ENCODE results near the gene HYCC1.
"Not testable (repeated sequence)": the region's sequence is repeated elsewhere in the genome, so short reads cannot be mapped to it uniquely, and the experiment has no call there.

HYCC1 gene

GRCh38 chr7:23013715-23014649, at the start of gene HYCC1:
TSS of gene HYCC1 (minus strand) at chr7:23014130. CDS start at chr7:22991111, 23,019 bp downstream.
- peak within 1 kb of the TSS; percentile 38 for H3K9ac ChIP-seq (ENCODE audit: low read depth, low read length)
- H3K27me3 ChIP-seq (ENCODE audit: control insufficient read depth, insufficient read depth, low read length), result no peaks in the 10 kb centered on the region
- H3K4me1 ChIP-seq (ENCODE audit: control insufficient read depth, insufficient read depth, low read length), result no peaks in the 10 kb centered on the region
- H3K4me3 ChIP-seq (ENCODE audit: low read depth, low read length), result peak within 1 kb of the TSS; percentile 84
- H3K36me3 ChIP-seq (ENCODE audit: control insufficient read depth, insufficient read depth, low read length), result no peaks in the 10 kb centered on the region
- no peaks in the 10 kb centered on the region for H3K9me3 ChIP-seq (ENCODE audit: control insufficient read depth, insufficient read depth, low read length)

- no peaks in the 10 kb centered on the region for H3K27me3 ChIP-seq (ENCODE audit: control insufficient read depth, insufficient read depth, low read length)
- peaks cover 5% of the 10 kb centered on the region for H3K4me1 ChIP-seq (ENCODE audit: control insufficient read depth, insufficient read depth, low read length)
- H3K9me3 ChIP-seq (ENCODE audit: control insufficient read depth, insufficient read depth, low read length), result no peaks in the 10 kb centered on the region
- no peak overlapping the region for H3K4me3 ChIP-seq (ENCODE audit: low read depth, low read length)
- no peak overlapping the region for H3K9ac ChIP-seq (ENCODE audit: low read depth, low read length)
- H3K36me3 ChIP-seq (ENCODE audit: control insufficient read depth, insufficient read depth, low read length), result no peaks in the 10 kb centered on the region
These were observed 48.5 kb upstream of the HYCC1 start for GRCh38 chr7:23062452-23062851.

GRCh38 chr7:23061327-23061726, 47.4 kb upstream of the HYCC1 start:
- Histone ChIP-seq H3K27me3 (ENCODE audit: control insufficient read depth, insufficient read depth, low read length) (no peaks in the 10 kb centered on the region), H3K9ac (ENCODE audit: low read depth, low read length) (no peak overlapping the region), H3K4me1 (ENCODE audit: control insufficient read depth, insufficient read depth, low read length) (no peaks in the 10 kb centered on the region), H3K36me3 (ENCODE audit: control insufficient read depth, insufficient read depth, low read length) (no peaks in the 10 kb centered on the region), H3K9me3 (ENCODE audit: control insufficient read depth, insufficient read depth, low read length) (no peaks in the 10 kb centered on the region), H3K4me3 (ENCODE audit: low read depth, low read length) (no peak overlapping the region)

- peaks cover 4% of the 10 kb centered on the region for H3K4me1 ChIP-seq (ENCODE audit: control insufficient read depth, insufficient read depth, low read length)
- H3K9me3 ChIP-seq (ENCODE audit: control insufficient read depth, insufficient read depth, low read length), result no peaks in the 10 kb centered on the region
- no peak overlapping the region for H3K9ac ChIP-seq (ENCODE audit: low read depth, low read length)
- no peaks in the 10 kb centered on the region for H3K36me3 ChIP-seq (ENCODE audit: control insufficient read depth, insufficient read depth, low read length)
- H3K4me3 ChIP-seq (ENCODE audit: low read depth, low read length), result no peak overlapping the region
- H3K27me3 ChIP-seq (ENCODE audit: control insufficient read depth, insufficient read depth, low read length), result no peaks in the 10 kb centered on the region
These were observed 44.6 kb upstream of the HYCC1 start for GRCh38 chr7:23058408-23059096.

- no peak overlapping the region for H3K9ac ChIP-seq (ENCODE audit: low read depth, low read length)
- no peaks in the 10 kb centered on the region for H3K36me3 ChIP-seq (ENCODE audit: control insufficient read depth, insufficient read depth, low read length)
- peaks cover 4% of the 10 kb centered on the region for H3K4me1 ChIP-seq (ENCODE audit: control insufficient read depth, insufficient read depth, low read length)
- H3K4me3 ChIP-seq (ENCODE audit: low read depth, low read length), result no peak overlapping the region
- H3K9me3 ChIP-seq (ENCODE audit: control insufficient read depth, insufficient read depth, low read length), result no peaks in the 10 kb centered on the region
- no peaks in the 10 kb centered on the region for H3K27me3 ChIP-seq (ENCODE audit: control insufficient read depth, insufficient read depth, low read length)
These were observed 41.8 kb upstream of the HYCC1 start for GRCh38 chr7:23055582-23056178.

GRCh38 chr7:23051124-23051485, 37.2 kb upstream of the HYCC1 start:
- not testable (repeated sequence) for H3K4me1 ChIP-seq (ENCODE audit: control insufficient read depth, insufficient read depth, low read length); H3K9ac ChIP-seq (ENCODE audit: low read depth, low read length); H3K36me3 ChIP-seq (ENCODE audit: control insufficient read depth, insufficient read depth, low read length); H3K27me3 ChIP-seq (ENCODE audit: control insufficient read depth, insufficient read depth, low read length); H3K9me3 ChIP-seq (ENCODE audit: control insufficient read depth, insufficient read depth, low read length); H3K4me3 ChIP-seq (ENCODE audit: low read depth, low read length)

- H3K27me3 ChIP-seq (ENCODE audit: control insufficient read depth, insufficient read depth, low read length); H3K4me1 ChIP-seq (ENCODE audit: control insufficient read depth, insufficient read depth, low read length); H3K4me3 ChIP-seq (ENCODE audit: low read depth, low read length); H3K9me3 ChIP-seq (ENCODE audit: control insufficient read depth, insufficient read depth, low read length); H3K9ac ChIP-seq (ENCODE audit: low read depth, low read length); H3K36me3 ChIP-seq (ENCODE audit: control insufficient read depth, insufficient read depth, low read length): not testable (repeated sequence)
These were observed 32.4 kb upstream of the HYCC1 start for GRCh38 chr7:23046336-23046735.

GRCh38 chr7:23045086-23045485, 31.2 kb upstream of the HYCC1 start:
- H3K9me3 ChIP-seq (ENCODE audit: control insufficient read depth, insufficient read depth, low read length); H3K4me1 ChIP-seq (ENCODE audit: control insufficient read depth, insufficient read depth, low read length); H3K4me3 ChIP-seq (ENCODE audit: low read depth, low read length); H3K9ac ChIP-seq (ENCODE audit: low read depth, low read length); H3K36me3 ChIP-seq (ENCODE audit: control insufficient read depth, insufficient read depth, low read length); H3K27me3 ChIP-seq (ENCODE audit: control insufficient read depth, insufficient read depth, low read length): not testable (repeated sequence)

GRCh38 chr7:23044581-23044980, 30.7 kb upstream of the HYCC1 start:
- Histone ChIP-seq H3K36me3 (ENCODE audit: control insufficient read depth, insufficient read depth, low read length) (no peaks in the 10 kb centered on the region), H3K9me3 (ENCODE audit: control insufficient read depth, insufficient read depth, low read length) (no peaks in the 10 kb centered on the region), H3K4me3 (ENCODE audit: low read depth, low read length) (no peak overlapping the region), H3K4me1 (ENCODE audit: control insufficient read depth, insufficient read depth, low read length) (no peaks in the 10 kb centered on the region), H3K27me3 (ENCODE audit: control insufficient read depth, insufficient read depth, low read length) (no peaks in the 10 kb centered on the region), H3K9ac (ENCODE audit: low read depth, low read length) (no peak overlapping the region)

GRCh38 chr7:23043441-23043840, 29.5 kb upstream of the HYCC1 start:
- Histone ChIP-seq H3K9me3 (ENCODE audit: control insufficient read depth, insufficient read depth, low read length) (no peaks in the 10 kb centered on the region), H3K9ac (ENCODE audit: low read depth, low read length) (no peak overlapping the region), H3K4me3 (ENCODE audit: low read depth, low read length) (no peak overlapping the region), H3K4me1 (ENCODE audit: control insufficient read depth, insufficient read depth, low read length) (no peaks in the 10 kb centered on the region), H3K36me3 (ENCODE audit: control insufficient read depth, insufficient read depth, low read length) (no peaks in the 10 kb centered on the region), H3K27me3 (ENCODE audit: control insufficient read depth, insufficient read depth, low read length) (no peaks in the 10 kb centered on the region)

- H3K36me3 ChIP-seq (ENCODE audit: control insufficient read depth, insufficient read depth, low read length); H3K27me3 ChIP-seq (ENCODE audit: control insufficient read depth, insufficient read depth, low read length); H3K9ac ChIP-seq (ENCODE audit: low read depth, low read length); H3K9me3 ChIP-seq (ENCODE audit: control insufficient read depth, insufficient read depth, low read length); H3K4me3 ChIP-seq (ENCODE audit: low read depth, low read length); H3K4me1 ChIP-seq (ENCODE audit: control insufficient read depth, insufficient read depth, low read length): not testable (repeated sequence)
These were observed 25.7 kb upstream of the HYCC1 start for GRCh38 chr7:23039674-23040073.
